Femur (tissue), 1 donor: ENCODE data around the gene ICAM2.
"Not testable (repeated sequence)": the region's sequence is repeated elsewhere in the genome, so short reads cannot be mapped to it uniquely, and the experiment has no call there.

Experiments used
- DNase-seq: peaks from one replicate; pipeline ENCODE4 v3.0.0-alpha.2; 2017

The ICAM2 gene

DNA sequence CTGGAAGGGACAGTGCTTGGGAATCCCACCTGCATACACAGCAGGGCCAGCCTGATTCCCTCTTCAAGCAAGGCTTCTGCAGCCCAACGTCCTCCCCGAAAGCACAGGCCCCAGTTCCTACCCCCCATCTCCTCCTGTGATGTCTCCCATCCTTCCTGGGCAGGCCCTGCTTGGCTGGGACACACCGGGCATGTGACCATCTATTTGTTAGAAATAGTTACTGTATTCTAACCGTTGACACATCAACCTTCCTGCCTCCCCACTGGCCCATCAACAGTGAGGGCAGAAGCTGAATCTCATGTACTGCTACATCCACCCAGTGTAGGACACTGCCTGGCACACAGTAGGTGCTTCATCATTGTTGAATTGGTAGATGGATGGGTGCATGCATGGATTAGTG is 11.6 kb downstream of the ICAM2 start:
- DNase-seq = no peak

- no peak for DNase-seq
These were observed 12.1 kb downstream of the ICAM2 start for GRCh38 chr17:64008346-64008745.

GRCh38 chr17:64007838-64008282 is 12.6 kb downstream of the ICAM2 start:
- no peak for DNase-seq

DNA sequence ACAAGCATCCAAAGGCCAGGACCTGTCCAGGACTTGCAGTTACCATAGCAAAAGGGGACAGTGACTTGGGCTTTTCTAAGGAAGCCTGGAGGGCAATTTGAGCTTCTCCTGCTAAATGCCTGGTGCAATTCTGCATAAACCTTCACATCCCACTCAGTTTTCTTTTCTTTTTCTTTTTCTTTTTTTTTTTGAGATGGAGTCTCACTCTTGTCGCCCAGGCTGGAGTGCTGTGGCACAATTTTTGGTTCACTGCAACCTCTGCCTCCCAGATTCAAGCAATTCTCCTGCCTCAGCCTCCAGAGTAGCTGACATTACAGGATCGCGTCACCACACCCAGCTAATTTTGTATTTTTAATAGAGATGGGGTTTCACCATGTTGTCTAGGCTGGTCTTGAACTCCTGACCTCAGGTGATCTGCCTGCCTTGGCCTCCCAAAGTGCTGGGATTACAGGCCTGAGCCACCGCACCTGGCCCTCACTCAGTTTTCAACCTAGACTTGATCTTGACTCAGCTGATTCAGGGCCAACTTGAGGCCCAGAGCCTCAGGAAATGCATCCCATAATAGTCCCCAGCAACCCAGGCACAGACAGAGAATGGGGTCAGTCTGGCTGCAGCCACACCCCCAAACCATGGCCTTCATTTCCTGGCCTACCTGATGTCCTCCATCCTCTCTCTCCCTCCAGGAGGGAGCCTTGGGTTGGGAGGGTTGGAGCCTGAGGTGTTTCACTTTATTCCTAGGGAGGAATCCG is 13.2 kb downstream of the ICAM2 start:
- DNase-seq = not testable (repeated sequence)

- DNase-seq = peak; percentile 65
These were observed 13.9 kb downstream of the ICAM2 start for GRCh38 chr17:64006361-64007088.

DNA sequence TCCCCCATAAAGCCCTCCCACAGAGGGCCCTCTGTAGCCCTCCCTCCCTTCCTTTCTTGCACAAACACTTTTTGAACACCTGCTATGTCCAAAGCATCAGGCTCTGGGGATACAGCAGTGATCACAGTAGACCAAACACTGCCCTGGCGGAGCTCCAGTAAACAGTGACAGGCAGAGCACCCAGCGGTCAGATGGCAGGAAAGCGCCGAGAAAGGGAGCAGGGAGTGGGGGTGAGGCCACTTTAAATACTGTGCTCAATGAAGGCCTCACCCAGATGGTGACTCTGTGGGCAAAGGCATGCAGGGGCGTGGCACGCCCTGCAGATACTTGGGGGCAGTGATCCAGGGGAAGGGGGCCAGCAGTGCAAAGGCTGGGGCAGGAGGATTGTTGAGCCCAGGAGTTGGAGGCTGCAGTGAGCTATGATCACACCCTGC is 14.7 kb downstream of the ICAM2 start:
- no peak for DNase-seq

DNA sequence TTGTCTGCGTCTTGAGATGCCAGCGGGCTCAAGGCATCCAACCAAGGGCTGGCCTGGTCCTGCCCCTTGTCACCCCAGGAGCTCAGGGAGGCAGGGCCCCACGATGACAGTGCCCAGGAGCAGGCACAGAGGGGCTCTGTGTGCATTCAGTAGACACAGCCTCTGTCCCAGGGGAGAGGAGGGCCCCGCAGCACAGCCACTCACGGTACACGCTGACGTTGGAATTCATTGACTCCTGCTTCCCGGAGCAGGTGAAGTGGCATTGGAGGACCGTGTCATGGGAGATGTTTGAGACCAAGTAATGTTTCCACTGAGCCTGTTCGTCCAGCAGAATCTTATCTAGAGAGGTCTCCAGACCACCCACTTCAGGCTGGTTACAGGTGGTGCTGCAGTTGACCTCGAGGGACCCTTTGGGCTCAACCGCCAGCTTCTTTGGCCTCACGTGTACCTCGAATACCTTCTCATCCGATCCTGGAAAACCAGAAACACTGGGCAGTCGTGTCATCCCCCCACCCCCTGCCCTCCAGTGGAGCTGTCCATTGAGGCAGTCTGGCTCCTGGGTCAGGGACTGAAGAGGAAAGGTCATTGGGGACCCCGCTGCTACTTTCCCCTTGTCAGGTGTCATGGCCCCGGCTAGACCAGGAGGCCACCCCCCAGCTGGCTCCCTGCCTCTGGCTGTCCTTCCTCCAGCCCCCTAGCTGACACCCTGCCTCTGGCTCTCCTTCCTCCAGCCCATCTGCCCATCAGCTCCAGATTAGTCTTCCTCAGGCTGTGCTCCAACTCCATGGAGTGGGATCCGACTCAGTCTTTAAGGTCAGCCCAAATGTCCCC is 15.3 kb downstream of the ICAM2 start:
- no peak for DNase-seq

- DNase-seq = no peak
These were observed 16.1 kb downstream of the ICAM2 start for GRCh38 chr17:64004218-64004770.

GRCh38 chr17:64003526-64004121 is 16.8 kb downstream of the ICAM2 start:
- DNase-seq = no peak

DNA sequence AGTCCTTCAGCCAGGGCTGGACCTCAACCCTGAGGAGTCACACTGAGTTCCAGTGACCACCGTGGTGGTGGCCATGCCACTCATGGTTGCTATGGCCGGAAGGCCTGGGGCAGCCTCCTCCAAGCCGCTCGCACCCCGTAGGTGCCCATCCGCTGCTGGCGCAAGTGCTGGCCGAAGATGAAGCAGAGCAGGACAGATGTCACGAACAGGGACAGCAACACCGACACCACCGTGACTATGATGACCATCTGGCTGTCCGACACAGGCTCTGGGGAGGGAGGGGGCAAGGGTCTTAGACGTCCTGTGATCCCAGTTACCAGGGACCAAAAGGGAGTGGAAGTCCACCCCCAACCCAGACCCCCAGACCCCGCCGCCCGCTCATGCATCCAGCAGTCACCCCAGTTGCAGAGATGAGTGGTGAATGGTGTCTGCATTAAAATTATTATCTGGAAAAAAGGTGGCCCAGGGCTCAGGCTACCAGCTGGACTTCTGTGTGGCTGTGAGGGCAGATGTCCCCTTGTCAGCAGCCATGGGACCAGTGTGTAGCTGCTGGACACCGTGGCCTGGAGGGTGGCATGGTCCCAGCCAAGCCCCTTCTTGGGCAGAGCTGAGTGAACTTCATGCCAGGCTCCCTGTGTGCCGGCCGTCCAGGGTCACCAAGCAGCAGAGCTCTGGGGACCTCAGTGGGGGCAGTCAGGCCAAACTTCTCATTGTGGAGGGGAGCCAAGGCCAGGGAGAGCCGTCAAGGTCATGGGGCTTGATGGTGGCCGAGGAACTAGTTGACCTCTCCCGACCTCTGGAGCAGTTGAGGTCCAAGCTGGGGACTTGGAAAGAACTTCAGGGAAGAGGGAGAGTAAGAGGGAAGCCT is 17.5 kb downstream of the ICAM2 start:
- DNase-seq = no peak

- DNase-seq = no peak
These were observed 18.5 kb downstream of the ICAM2 start for GRCh38 chr17:64001763-64002529.

DNA sequence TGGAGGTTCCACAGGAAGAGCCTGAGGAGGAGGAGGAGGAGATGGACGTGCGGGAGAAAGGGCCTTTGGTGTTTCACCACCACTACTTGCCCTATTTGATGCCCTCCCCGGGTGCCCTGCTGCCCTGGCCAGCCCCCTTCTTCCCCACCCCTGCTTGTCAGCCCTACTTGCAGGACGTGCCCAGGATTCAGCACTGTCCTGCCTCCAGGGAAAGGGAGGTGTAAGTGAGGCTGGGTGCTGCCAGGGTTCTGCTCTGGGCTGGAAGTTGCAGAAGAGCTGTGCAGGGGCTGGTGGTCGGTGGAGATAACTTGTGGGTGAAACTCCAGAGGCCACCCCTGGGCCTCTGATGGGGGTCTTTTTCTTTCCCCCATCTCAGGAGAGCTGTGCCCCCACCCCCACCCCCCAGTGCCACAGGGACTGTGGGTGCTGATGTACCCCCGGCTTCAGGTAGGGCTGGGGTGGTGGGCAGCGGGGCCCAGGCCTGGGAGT is 19.3 kb downstream of the ICAM2 start:
- no peak for DNase-seq

GRCh38 chr17:63999680-64000531 is 20.5 kb downstream of the ICAM2 start:
- DNase-seq = no peak

- no peak for DNase-seq
These were observed 21.4 kb downstream of the ICAM2 start for GRCh38 chr17:63998721-63999679.

- DNase-seq = peak; percentile 87
These were observed 22.2 kb downstream of the ICAM2 start, which contains the start of gene PRR29 for GRCh38 chr17:63998050-63998720. TSS of gene PRR29 (plus strand) at chr17:63998351. CDS start at chr17:63998365, 14 bp downstream.

DNA sequence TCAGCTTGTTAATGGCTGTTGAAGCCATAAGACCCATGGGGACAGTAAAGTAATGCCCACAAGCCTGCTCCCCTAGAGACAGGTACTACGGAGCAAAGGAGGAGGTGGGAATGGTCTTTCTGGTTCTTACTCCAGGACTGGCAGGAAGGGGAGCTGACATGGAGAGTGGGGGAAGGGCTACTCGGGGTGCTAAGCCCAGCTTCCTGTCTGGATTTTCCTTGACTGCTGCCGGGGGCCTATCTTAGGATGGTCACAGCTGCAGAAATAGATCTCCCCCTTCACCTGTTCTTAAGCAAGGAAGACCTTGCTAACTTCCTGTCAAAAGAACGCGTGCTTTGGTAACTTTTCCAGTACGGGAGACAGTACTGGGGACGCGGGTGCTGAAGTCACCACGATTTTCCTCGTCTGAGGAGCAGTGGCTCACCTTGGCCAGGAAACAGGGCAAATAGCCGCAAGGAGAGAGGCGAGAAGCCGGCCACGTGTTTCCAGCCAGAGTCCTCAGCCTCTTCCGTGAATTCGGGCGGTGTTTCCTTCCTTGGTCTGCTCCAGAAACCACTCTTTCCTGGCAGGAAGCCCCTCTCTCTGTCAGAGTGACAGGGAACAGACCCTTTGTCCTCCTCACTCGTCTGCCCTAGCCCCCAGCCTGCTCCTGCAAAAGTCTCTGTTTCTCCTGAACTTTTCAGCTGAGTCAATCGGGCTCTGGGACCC is 22.9 kb downstream of the ICAM2 start:
- DNase-seq = peak; percentile 80
